HG03066 (cell line): ENCODE data around the gene DNAJC12.
A peak's percentile ranks its signal among the peaks of the same experiment; 100 is the strongest.
"Not testable (repeated sequence)": the region's sequence is repeated elsewhere in the genome, so short reads cannot be mapped to it uniquely, and the experiment has no call there.

Experiments used
- ATAC-seq: cut with Tn5 transposase; IDR thresholded peaks from one replicate; pipeline ENCODE4 v1.9.1; 2021; ENCODE audit warnings: low read depth; ENCODE audit not compliant: unreplicated experiment

The DNAJC12 gene

GRCh38 chr10:67841737-67842136, 3.7 kb upstream of the DNAJC12 start:
- ATAC-seq: no peak

- ATAC-seq: no peak
Measured at GRCh38 chr10:67839951-67840350, 2.0 kb upstream of the DNAJC12 start.

GRCh38 chr10:67839511-67839910, 1.5 kb upstream of the DNAJC12 start:
- ATAC-seq: not testable (repeated sequence)

- ATAC-seq: no peak
Measured at GRCh38 chr10:67836972-67837371, 1.0 kb downstream of the DNAJC12 start.

- ATAC-seq: no peak
Measured at GRCh38 chr10:67836488-67836887, 1.5 kb downstream of the DNAJC12 start.

- ATAC-seq: not testable (repeated sequence)
Measured at GRCh38 chr10:67835541-67836394, 2.2 kb downstream of the DNAJC12 start.

GRCh38 chr10:67834375-67834774, 3.6 kb downstream of the DNAJC12 start:
- no peak for ATAC-seq

GRCh38 chr10:67827811-67828210, 10.2 kb downstream of the DNAJC12 start:
- no peak for ATAC-seq

GRCh38 chr10:67819768-67820204, 18.2 kb downstream of the DNAJC12 start:
- no peak for ATAC-seq

- no peak for ATAC-seq
Measured at GRCh38 chr10:67818323-67818722, 19.7 kb downstream of the DNAJC12 start.

- no peak for ATAC-seq
Measured at GRCh38 chr10:67816719-67817118, 21.3 kb downstream of the DNAJC12 start.

- ATAC-seq: no peak
Measured at GRCh38 chr10:67815571-67816059, 22.4 kb downstream of the DNAJC12 start.

- no peak for ATAC-seq
Measured at GRCh38 chr10:67812007-67812406, 26.0 kb downstream of the DNAJC12 start.

- ATAC-seq: no peak
Measured at GRCh38 chr10:67809107-67809506, 28.9 kb downstream of the DNAJC12 start.

- ATAC-seq: no peak
Measured at GRCh38 chr10:67808704-67809103, 29.3 kb downstream of the DNAJC12 start.

- ATAC-seq: no peak
Measured at GRCh38 chr10:67807855-67808456, 30.0 kb downstream of the DNAJC12 start.

GRCh38 chr10:67804395-67804678, 33.7 kb downstream of the DNAJC12 start:
- no peak for ATAC-seq

GRCh38 chr10:67803588-67804394, 34.2 kb downstream of the DNAJC12 start:
- ATAC-seq: peak; percentile 70

GRCh38 chr10:67802767-67803538, 35.0 kb downstream of the DNAJC12 start:
- peak; percentile 57 for ATAC-seq

- no peak for ATAC-seq
Measured at GRCh38 chr10:67801118-67801517, 36.9 kb downstream of the DNAJC12 start.
